ENCODE results near the gene PLPPR5. TPM values are rescaled to one million over a fixed set of nuclear protein-coding genes. Genes with fewer than 3 reads are reported as not detected.

Gene PLPPR5
- polyA plus RNA-seq, 1 experiment, result not detected

DNA sequence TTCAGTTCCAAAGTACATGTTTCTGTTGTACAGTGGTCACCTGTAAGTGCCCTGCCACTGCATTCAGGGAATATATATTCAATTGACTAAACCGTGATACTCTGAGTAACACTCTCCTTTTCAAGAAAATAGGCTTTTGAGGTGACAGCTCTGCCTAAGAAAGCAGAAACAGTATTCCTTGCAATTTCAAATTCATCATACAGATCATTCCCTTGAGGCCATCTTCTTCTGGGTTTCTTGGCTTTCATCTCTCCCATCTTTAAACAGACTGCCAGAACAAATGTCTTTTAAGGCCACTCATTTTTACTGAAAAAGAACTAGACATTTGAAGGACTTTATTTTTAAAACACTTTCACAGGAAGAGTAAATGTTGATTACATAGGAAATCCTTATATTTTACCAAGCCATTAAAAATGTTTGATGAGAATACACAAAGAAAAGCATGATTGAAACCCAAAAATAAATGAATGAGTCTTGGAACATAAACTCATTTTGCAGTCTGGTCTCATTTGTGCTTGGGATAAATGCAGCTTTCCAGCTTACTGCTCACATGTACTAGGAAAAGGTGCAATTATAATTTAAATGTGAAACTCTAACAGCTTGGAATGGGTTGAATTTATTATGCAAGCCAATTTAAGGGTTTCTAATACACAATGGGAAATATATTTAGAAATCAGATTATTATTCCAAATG is 34.7 kb downstream of the PLPPR5 start:
- ChIA-PET CTCF (no interaction called here), POLR2A (no interaction called here)
- TF ChIP-seq, protein P1, sequence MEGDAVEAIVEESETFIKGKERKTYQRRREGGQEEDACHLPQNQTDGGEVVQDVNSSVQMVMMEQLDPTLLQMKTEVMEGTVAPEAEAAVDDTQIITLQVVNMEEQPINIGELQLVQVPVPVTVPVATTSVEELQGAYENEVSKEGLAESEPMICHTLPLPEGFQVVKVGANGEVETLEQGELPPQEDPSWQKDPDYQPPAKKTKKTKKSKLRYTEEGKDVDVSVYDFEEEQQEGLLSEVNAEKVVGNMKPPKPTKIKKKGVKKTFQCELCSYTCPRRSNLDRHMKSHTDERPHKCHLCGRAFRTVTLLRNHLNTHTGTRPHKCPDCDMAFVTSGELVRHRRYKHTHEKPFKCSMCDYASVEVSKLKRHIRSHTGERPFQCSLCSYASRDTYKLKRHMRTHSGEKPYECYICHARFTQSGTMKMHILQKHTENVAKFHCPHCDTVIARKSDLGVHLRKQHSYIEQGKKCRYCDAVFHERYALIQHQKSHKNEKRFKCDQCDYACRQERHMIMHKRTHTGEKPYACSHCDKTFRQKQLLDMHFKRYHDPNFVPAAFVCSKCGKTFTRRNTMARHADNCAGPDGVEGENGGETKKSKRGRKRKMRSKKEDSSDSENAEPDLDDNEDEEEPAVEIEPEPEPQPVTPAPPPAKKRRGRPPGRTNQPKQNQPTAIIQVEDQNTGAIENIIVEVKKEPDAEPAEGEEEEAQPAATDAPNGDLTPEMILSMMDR (IDR thresholded peaks at IDR 0.05; ENCODE audit: insufficient read depth, low read depth, low read length), result no peak
- H3K4me3 ChIP-seq (ENCODE audit: low read depth, low read length), result no peak overlapping the region
- no peaks in the 10 kb centered on the region for H3K36me3 ChIP-seq (ENCODE audit: control insufficient read depth, insufficient read depth, low read length)
- no peak for DNase-seq (ENCODE audit: low read depth)
- H3K27me3 ChIP-seq (ENCODE audit: control insufficient read depth, insufficient read depth, low read length), result no peaks in the 10 kb centered on the region

DNA sequence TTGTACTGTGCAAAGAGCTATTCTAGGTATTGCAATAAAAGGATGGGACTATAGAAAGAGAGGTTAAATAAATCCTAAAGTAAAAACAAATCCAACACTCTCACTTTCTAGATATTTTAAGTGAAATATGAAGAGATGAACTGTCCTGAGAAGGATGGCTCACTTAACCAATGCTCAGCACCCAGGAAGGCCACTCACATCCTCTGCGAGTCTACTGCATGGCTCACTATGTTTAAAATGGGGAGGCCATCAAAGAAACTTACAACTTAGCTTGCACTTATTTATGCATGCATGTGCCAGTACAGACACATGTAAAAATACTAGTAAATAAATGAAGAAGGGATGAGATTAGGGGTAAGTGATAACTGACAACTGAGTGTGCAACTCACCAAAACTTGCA is 37.5 kb downstream of the PLPPR5 start:
- POLR2A ChIA-PET, result no interaction called here
- TF ChIP-seq, protein P1 (IDR thresholded peaks at IDR 0.05; ENCODE audit: insufficient read depth, low read depth, low read length), result no peak
- DNase-seq (ENCODE audit: low read depth), result no peak
- no peaks in the 10 kb centered on the region for H3K27me3 ChIP-seq (ENCODE audit: control insufficient read depth, insufficient read depth, low read length)
- H3K36me3 ChIP-seq (ENCODE audit: control insufficient read depth, insufficient read depth, low read length), result no peaks in the 10 kb centered on the region
- no peak overlapping the region for H3K4me3 ChIP-seq (ENCODE audit: low read depth, low read length)
- CTCF ChIA-PET, result interaction anchor here (0.9 kb wide), 1 partner anchor 174 kb away, joined by 3 read pairs; no protein-coding TSS in a partner anchor

DNA sequence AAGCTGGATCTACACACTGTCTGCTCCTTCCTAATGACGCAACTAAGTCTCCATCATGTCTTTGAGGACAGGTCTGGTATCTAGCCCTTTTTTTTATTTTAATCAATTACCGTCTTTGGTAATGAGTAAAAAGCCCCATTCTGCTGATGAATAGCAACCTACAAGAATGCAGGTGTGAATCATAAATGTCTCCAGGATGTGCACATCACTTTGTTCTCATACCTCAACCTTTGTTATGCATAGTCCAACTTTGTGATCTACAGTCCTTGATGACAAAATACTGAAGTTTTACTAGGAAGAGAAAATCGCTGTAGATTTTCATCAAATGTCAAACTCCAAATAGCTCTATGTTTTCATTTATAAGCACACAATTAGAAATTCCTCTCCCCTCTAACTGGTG is 39.3 kb downstream of the PLPPR5 start:
- Histone ChIP-seq H3K4me3 (ENCODE audit: low read depth, low read length) (no peak overlapping the region), H3K27me3 (ENCODE audit: control insufficient read depth, insufficient read depth, low read length) (no peaks in the 10 kb centered on the region), H3K36me3 (ENCODE audit: control insufficient read depth, insufficient read depth, low read length) (no peaks in the 10 kb centered on the region)
- TF ChIP-seq, protein P1 (IDR thresholded peaks at IDR 0.05; ENCODE audit: insufficient read depth, low read depth, low read length), result no peak
- POLR2A ChIA-PET, result no interaction called here
- CTCF ChIA-PET, result no interaction called here
- DNase-seq (ENCODE audit: low read depth), result no peak

DNA sequence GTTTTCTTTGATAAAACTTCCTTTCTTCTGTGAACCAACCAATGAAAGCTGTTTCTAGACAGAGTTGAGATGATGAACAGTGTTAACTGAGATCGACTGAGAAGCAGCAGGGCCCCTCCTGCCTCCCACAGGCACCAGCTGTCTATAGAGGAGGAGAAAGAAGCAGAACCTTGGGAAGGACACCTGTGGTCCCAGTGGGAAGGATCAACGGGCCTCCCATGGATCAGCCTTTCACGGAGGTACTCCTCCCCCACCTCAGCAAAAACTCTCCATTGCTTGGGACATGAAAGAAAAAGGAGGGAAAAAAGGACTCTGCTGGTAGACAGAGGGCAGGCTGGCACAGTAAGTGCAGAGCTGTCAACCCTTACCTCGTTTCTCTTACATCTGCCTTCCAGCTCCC is 40.5 kb downstream of the PLPPR5 start:
- Histone ChIP-seq H3K36me3 (ENCODE audit: control insufficient read depth, insufficient read depth, low read length) (no peaks in the 10 kb centered on the region), H3K4me3 (ENCODE audit: low read depth, low read length) (no peak overlapping the region), H3K27me3 (ENCODE audit: control insufficient read depth, insufficient read depth, low read length) (no peaks in the 10 kb centered on the region)
- no peak for DNase-seq (ENCODE audit: low read depth)
- TF ChIP-seq, protein P1 (IDR thresholded peaks at IDR 0.05; ENCODE audit: insufficient read depth, low read depth, low read length), result no peak
- CTCF ChIA-PET, result interaction anchor here (0.8 kb wide), 1 partner anchor 38 kb away, joined by 4 read pairs; no protein-coding TSS in a partner anchor
- POLR2A ChIA-PET, result no interaction called here

DNA sequence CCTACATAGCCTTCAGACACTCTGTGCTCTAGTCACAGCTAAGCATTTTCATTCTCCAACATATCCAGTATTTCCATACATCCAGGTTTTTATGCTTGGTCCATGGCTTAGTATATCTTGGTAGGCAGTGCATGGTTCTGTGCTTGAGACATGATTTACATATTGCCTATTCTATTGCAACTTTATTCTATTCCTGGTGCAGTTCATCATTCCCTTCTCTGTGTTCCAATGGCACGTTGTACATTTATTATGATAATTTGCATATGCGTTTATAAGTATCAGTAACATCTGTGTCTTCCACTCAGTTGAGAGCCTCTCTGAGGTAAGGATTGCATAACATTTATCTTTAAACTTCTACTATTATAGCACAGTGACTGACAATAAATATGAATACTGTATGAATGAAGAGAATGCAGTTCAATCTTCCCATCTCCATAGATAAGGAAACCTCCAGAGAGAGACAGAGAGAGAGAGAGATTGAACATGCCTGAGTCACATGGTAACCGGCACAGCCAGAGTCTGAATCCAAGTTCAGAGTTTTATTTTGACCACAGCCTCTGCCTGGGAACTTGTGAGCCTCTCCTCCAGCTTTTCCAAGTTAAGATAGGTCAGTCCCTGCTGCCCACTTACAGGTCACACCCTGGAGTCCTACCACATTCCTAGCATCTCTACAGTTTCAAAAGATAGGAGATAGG is 41.5 kb downstream of the PLPPR5 start:
- H3K36me3 ChIP-seq (ENCODE audit: control insufficient read depth, insufficient read depth, low read length), result no peaks in the 10 kb centered on the region
- TF ChIP-seq, protein P1 (IDR thresholded peaks at IDR 0.05; ENCODE audit: insufficient read depth, low read depth, low read length), result no peak
- ChIA-PET CTCF (interaction anchor here (1.4 kb wide), 1 partner anchor 10 kb away, joined by 3 read pairs; no protein-coding TSS in a partner anchor), POLR2A (no interaction called here)
- no peaks in the 10 kb centered on the region for H3K27me3 ChIP-seq (ENCODE audit: control insufficient read depth, insufficient read depth, low read length)
- no peak overlapping the region for H3K4me3 ChIP-seq (ENCODE audit: low read depth, low read length)
- peak; percentile 12 for DNase-seq (ENCODE audit: low read depth)

All from BJ (cell line).